ENCODE results near the gene IL18.

The IL18 gene

GRCh38 chr11:112160091-112160848 is 3.6 kb downstream of the IL18 start:
- no peak for DNase-seq
- intact Hi-C loops (cut with DNase I; ENCODE audit: low total_unique reads), result no loop called here
- no peak overlapping the region for H3K27ac ChIP-seq
- peaks cover 0 to 16% (median 0%) of the 10 kb centered on the region in 4 donors for H3K4me1 ChIP-seq
- no peaks in the 10 kb centered on the region for H3K36me3 ChIP-seq
- H3K27me3 ChIP-seq, result no peaks in the 10 kb centered on the region
- H3K4me3 ChIP-seq, result no peak overlapping the region
- no peaks in the 10 kb centered on the region for H3K9me3 ChIP-seq
- TF ChIP-seq CTCF (IDR thresholded peaks at IDR 0.05), result no peak

- TF ChIP-seq CTCF (IDR thresholded peaks at IDR 0.05), result no peak
- Histone ChIP-seq H3K27ac (no peak overlapping the region), H3K9me3 (no peaks in the 10 kb centered on the region), H3K4me1 (peaks cover 0 to 16% (median 0%) of the 10 kb centered on the region in 4 donors), H3K27me3 (no peaks in the 10 kb centered on the region), H3K36me3 (no peaks in the 10 kb centered on the region), H3K4me3 (no peak overlapping the region)
- intact Hi-C loops (cut with DNase I; ENCODE audit: low total_unique reads), result no loop called here
- DNase-seq, result no peak
These were observed 4.5 kb downstream of the IL18 start for GRCh38 chr11:112159098-112160065.

- intact Hi-C loops (cut with DNase I; ENCODE audit: low total_unique reads), result no loop called here
These were observed 6.7 kb downstream of the IL18 start for GRCh38 chr11:112156956-112157766.

GRCh38 chr11:112156153-112156955 is 7.5 kb downstream of the IL18 start:
- DNase-seq, result no peak
- TF ChIP-seq CTCF (IDR thresholded peaks at IDR 0.05), result no peak
- no peaks in the 10 kb centered on the region for H3K9me3 ChIP-seq
- H3K27ac ChIP-seq, result no peak overlapping the region
- no peak overlapping the region for H3K4me3 ChIP-seq
- intact Hi-C loops (cut with DNase I; ENCODE audit: low total_unique reads), result no loop called here
- peaks cover 0 to 16% (median 0%) of the 10 kb centered on the region in 4 donors for H3K4me1 ChIP-seq
- H3K36me3 ChIP-seq, result no peaks in the 10 kb centered on the region
- no peaks in the 10 kb centered on the region for H3K27me3 ChIP-seq

More at GRCh38 chr11:112156956-112157766, 6.7 kb downstream of the IL18 start:
- no peaks in the 10 kb centered on the region for H3K9me3 ChIP-seq
- no peak for DNase-seq
- H3K27ac ChIP-seq, result no peak overlapping the region
- no peaks in the 10 kb centered on the region for H3K36me3 ChIP-seq
- no peaks in the 10 kb centered on the region for H3K27me3 ChIP-seq
- H3K4me3 ChIP-seq, result no peak overlapping the region
- no peak for TF ChIP-seq CTCF (IDR thresholded peaks at IDR 0.05)
- H3K4me1 ChIP-seq, result peaks cover 0 to 16% (median 0%) of the 10 kb centered on the region in 4 donors
